GM12892 (cell line): ENCODE measurements around the gene GRIN2C.

Source experiments
- POLR2A ChIP-seq: IDR thresholded peaks from 2 replicates; pipeline ENCODE4 v1.6.1; 2011; ENCODE audit warnings: low read depth, low read length, control low read depth
- POLR2AphosphoS5 ChIP-seq: IDR thresholded peaks from 2 replicates; pipeline ENCODE4 v1.6.1; 2011; ENCODE audit warnings: low read depth, low read length, control low read depth
- TAF1 ChIP-seq: IDR thresholded peaks from 2 replicates; pipeline ENCODE4 v1.6.1; 2011; ENCODE audit warnings: low read depth, mild to moderate bottlenecking, control low read depth, low read length, borderline replicate concordance

DNA sequence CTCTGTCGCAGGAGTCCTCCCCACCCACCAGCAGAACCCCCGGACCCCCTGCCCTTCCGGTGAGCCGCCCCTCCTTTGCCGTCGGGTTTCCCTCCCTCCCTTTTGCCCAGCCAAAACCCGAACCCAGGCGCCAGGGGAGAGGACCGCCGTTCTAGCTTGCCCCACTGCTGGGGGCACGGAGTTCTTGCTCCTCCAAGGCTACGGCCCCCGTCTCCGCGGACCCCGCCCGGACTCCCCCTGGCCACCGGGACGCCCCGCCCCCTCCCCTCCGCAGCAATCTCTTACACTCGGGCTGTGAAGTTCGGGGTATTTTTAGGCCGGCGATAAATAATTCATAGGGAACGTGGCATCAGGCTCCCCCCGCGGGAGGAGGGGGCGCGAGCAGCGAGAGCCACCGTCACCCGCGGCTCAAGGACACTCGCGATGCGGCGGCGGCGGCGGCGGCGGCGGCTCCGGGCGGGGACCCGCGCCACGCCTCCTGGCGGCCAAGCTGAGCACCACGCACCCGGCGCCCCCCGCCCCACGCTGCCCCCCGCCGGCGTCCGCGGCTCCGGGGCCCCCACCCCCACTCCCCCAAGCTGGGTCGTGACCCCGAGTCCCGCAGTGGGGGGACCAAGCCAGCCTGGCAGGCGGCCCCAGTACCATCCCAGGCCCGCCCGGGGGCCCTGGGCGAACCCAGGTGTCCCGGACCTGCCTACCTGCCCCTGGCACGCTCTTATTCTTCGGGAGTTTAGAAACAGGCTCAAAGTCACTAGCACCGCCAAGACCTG, at the start of gene GRIN2C:
- no peak for TF ChIP-seq POLR2A
- no peak for TF ChIP-seq TAF1
- TF ChIP-seq POLR2AphosphoS5: no peak
